HL-60/S4 treated with phorbol 12-myristate 13-acetate at 8.2 ng/mL for 4 days and 3 days (cell line): ENCODE data around the gene PDK2.

Experiments
- in situ Hi-C: fragments of 300-500 bp; cut with MboI; formaldehyde crosslinking; loops from 2 replicates; pipeline ENCODE4 v1.15.0; 2022; ENCODE audit warnings: low sequenced_read_pairs

PDK2 gene

GRCh38 chr17:50133769-50134099 is 38.6 kb downstream of the PDK2 start:
- in situ Hi-C loops, result no loop called here

GRCh38 chr17:50134206-50135110 is 39.3 kb downstream of the PDK2 start:
- in situ Hi-C loops, result no loop called here

- in situ Hi-C loops, result no loop called here
Measured at GRCh38 chr17:50135316-50136095, 40.4 kb downstream of the PDK2 start.

- in situ Hi-C loops, result no loop called here
Measured at GRCh38 chr17:50136096-50136687, 41.0 kb downstream of the PDK2 start.

- in situ Hi-C loops, result no loop called here
Measured at GRCh38 chr17:50137042-50137441, 41.9 kb downstream of the PDK2 start.

- in situ Hi-C loops, result no loop called here
Measured at GRCh38 chr17:50139185-50139783, 44.1 kb downstream of the PDK2 start.

- in situ Hi-C loops, result no loop called here
Measured at GRCh38 chr17:50139950-50140885, 45.1 kb downstream of the PDK2 start.

GRCh38 chr17:50141026-50141744 is 46.0 kb downstream of the PDK2 start:
- in situ Hi-C loops, result no loop called here

- in situ Hi-C loops, result no loop called here
Measured at GRCh38 chr17:50141745-50142110, 46.6 kb downstream of the PDK2 start.

GRCh38 chr17:50143461-50144176 is 48.5 kb downstream of the PDK2 start:
- in situ Hi-C loops, result no loop called here

GRCh38 chr17:50144355-50144754 is 49.2 kb downstream of the PDK2 start:
- in situ Hi-C loops, result no loop called here

GRCh38 chr17:50144845-50145531 is 49.8 kb downstream of the PDK2 start:
- in situ Hi-C loops, result no loop called here

- in situ Hi-C loops, result no loop called here
Measured at GRCh38 chr17:50145532-50146229, 50.5 kb downstream of the PDK2 start.

- in situ Hi-C loops, result no loop called here
Measured at GRCh38 chr17:50146230-50146926, 51.2 kb downstream of the PDK2 start.

GRCh38 chr17:50146927-50147665 is 51.9 kb downstream of the PDK2 start:
- in situ Hi-C loops, result no loop called here

- in situ Hi-C loops, result no loop called here
Measured at GRCh38 chr17:50147841-50148225, 52.7 kb downstream of the PDK2 start.
